Measurements from ENCODE around the gene TCP11L2.

Gene TCP11L2

GRCh38 chr12:106258226-106258625 lies 44.3 kb upstream of the TCP11L2 start:
- TF ChIP-seq ZNF596 (tag by site-specific recombination; IDR thresholded peaks at IDR 0.05) (no peak), ZNF473 (tag by site-specific recombination; IDR thresholded peaks at IDR 0.05) (no peak), ZNF292 (tag by site-specific recombination; IDR thresholded peaks at IDR 0.05; ENCODE audit: borderline replicate concordance, low read depth) (no peak), ZNF692 (tag by site-specific recombination; IDR thresholded peaks at IDR 0.05) (no peak), ZBTB11 (tag by site-specific recombination; conservative IDR thresholded peaks at IDR 0.05; ENCODE audit: low read depth) (no peak)
- Histone ChIP-seq H3K27ac (ENCODE audit: extremely low read depth, low read depth, low read length) (no peak overlapping the region), H3K4me3 (ENCODE audit: low read depth, low read length) (no peak overlapping the region), H3K4me1 (ENCODE audit: control insufficient read depth, insufficient read depth, low read length) (peaks cover 4% of the 10 kb centered on the region; the same call in 1 of the 2 replicates), H3K36me3 (ENCODE audit: control insufficient read depth in 2 of 2, insufficient read depth in 1 of 2, low read length in 2 of 2) (no peaks in the 10 kb centered on the region), H3K9me3 (ENCODE audit: control insufficient read depth, insufficient read depth, low read depth, low read length) (no peaks in the 10 kb centered on the region)
- ChIA-PET POLR2A (no interaction called here), CTCF (interaction anchor here (1.0 to 1.4 kb wide), 2 partner anchors 25 to 31 kb away, joined by 5 to 7 read pairs; no protein-coding TSS in a partner anchor)

GRCh38 chr12:106258935-106259334 lies 43.6 kb upstream of the TCP11L2 start:
- no peak for TF ChIP-seq ZBTB44 (tag by site-specific recombination; IDR thresholded peaks at IDR 0.05)
- no peak for TF ChIP-seq EGR2 (tag by site-specific recombination; IDR thresholded peaks at IDR 0.05; ENCODE audit: low read depth)
- TF ChIP-seq ZNF777 (tag by site-specific recombination; IDR thresholded peaks at IDR 0.05; ENCODE audit: borderline replicate concordance): no peak
- no peak for TF ChIP-seq ZNF10 (tag by site-specific recombination; IDR thresholded peaks at IDR 0.05)
- no peak for TF ChIP-seq KLF17 (tag by site-specific recombination; IDR thresholded peaks at IDR 0.05)
- no peak for TF ChIP-seq ZNF37A (tag by site-specific recombination; IDR thresholded peaks at IDR 0.05)
- TF ChIP-seq AEBP2 (tag by site-specific recombination; IDR thresholded peaks at IDR 0.05; ENCODE audit: borderline replicate concordance): no peak
- no peak for TF ChIP-seq ZNF48 (tag by site-specific recombination; IDR thresholded peaks at IDR 0.05)
- TF ChIP-seq ZNF555 (tag by site-specific recombination; conservative IDR thresholded peaks at IDR 0.05): no peak
- TF ChIP-seq ZNF354C (tag by site-specific recombination; IDR thresholded peaks at IDR 0.05; ENCODE audit: borderline replicate concordance, low read depth): no peak
- TF ChIP-seq ZNF223 (tag by site-specific recombination; IDR thresholded peaks at IDR 0.05): no peak
- no peak for TF ChIP-seq ZFP41 (tag by site-specific recombination; IDR thresholded peaks at IDR 0.05; ENCODE audit: borderline replicate concordance)
- TF ChIP-seq PBX3 (CRISPR knock-in tag; IDR thresholded peaks at IDR 0.05): no peak
- no peak overlapping the region for H3K27ac ChIP-seq (ENCODE audit: extremely low read depth, low read depth, low read length)
- peaks cover 4% of the 10 kb centered on the region; the same call in 1 of the 2 replicates for H3K4me1 ChIP-seq (ENCODE audit: control insufficient read depth, insufficient read depth, low read length)
- no peaks in the 10 kb centered on the region for H3K9me3 ChIP-seq (ENCODE audit: control insufficient read depth, insufficient read depth, low read depth, low read length)
- no peak overlapping the region for H3K4me3 ChIP-seq (ENCODE audit: low read depth, low read length)
- POLR2A ChIA-PET: no interaction called here
- CTCF ChIA-PET: interaction anchor here (0.7 to 1.4 kb wide), 3 partner anchors 24 to 107 kb away, joined by 4 to 7 read pairs (median 5); no protein-coding TSS in a partner anchor
- no peaks in the 10 kb centered on the region for H3K36me3 ChIP-seq (ENCODE audit: control insufficient read depth in 2 of 2, insufficient read depth in 1 of 2, low read length in 2 of 2)
